Cardiac fibroblast (primary cell): ENCODE results near the gene MEGF8.

ENCODE experiments used
- DNase-seq, 2 donors: peaks; one replicate each; pipeline versions ENCODE4 v3.0.0 to v3.0.0-alpha.2; 2010; ENCODE audit warnings: low read depth in 2 of 2
- H3K4me3 ChIP-seq, 2 donors: replicated peaks in 1 of 2; 1 replicate in 1 of 2; 2 replicates in 1 of 2; pipeline ENCODE4 v1.5.1; 2011; ENCODE audit warnings: low read depth in 2 of 2, low read length in 2 of 2, mild to moderate bottlenecking in 2 of 2, moderate library complexity in 1 of 2
- CTCF ChIP-seq: IDR thresholded peaks from one replicate; pipeline ENCODE4 v1.5.1; 2011; ENCODE audit warnings: low read depth, mild to moderate bottlenecking, low read length, inconsistent platforms

MEGF8 gene, protein sequence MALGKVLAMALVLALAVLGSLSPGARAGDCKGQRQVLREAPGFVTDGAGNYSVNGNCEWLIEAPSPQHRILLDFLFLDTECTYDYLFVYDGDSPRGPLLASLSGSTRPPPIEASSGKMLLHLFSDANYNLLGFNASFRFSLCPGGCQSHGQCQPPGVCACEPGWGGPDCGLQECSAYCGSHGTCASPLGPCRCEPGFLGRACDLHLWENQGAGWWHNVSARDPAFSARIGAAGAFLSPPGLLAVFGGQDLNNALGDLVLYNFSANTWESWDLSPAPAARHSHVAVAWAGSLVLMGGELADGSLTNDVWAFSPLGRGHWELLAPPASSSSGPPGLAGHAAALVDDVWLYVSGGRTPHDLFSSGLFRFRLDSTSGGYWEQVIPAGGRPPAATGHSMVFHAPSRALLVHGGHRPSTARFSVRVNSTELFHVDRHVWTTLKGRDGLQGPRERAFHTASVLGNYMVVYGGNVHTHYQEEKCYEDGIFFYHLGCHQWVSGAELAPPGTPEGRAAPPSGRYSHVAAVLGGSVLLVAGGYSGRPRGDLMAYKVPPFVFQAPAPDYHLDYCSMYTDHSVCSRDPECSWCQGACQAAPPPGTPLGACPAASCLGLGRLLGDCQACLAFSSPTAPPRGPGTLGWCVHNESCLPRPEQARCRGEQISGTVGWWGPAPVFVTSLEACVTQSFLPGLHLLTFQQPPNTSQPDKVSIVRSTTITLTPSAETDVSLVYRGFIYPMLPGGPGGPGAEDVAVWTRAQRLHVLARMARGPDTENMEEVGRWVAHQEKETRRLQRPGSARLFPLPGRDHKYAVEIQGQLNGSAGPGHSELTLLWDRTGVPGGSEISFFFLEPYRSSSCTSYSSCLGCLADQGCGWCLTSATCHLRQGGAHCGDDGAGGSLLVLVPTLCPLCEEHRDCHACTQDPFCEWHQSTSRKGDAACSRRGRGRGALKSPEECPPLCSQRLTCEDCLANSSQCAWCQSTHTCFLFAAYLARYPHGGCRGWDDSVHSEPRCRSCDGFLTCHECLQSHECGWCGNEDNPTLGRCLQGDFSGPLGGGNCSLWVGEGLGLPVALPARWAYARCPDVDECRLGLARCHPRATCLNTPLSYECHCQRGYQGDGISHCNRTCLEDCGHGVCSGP (N-terminal part only)

DNA sequence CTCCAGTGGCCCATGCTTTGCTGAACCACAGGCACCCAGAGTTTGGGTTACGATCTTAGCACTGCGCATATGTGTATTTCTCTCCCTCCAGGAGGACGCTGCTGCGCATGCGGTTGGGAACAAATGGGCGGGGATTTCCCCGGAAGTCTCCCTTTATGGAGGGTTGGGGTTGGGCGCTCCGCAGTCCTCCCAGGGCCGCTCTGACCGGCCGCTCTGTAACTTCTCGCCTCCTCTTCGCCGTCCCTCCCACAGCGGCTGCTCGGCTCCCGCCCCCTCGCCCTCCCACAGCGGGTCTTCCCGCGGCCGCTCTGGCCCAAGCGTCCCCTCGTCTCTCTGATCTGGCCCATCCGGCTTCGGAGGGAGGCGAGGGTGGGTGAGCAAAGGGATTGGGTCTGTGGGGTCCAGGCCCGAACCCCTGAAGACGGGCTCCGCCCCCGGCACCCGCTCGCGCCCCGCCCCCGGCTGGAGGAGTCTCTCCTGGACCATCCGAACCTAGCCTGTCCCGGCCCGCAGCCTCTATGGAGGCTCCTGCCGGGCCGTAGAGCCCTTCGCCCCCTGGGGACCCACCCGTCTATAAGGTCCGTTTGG lies at the start of gene MEGF8:
MEGF8 (plus strand) TSS at position 328 of the 588 bp plus-strand sequence. CDS start 609 bp downstream, outside the sequence.
- peak; percentile 91 for TF ChIP-seq CTCF
- peak within 1 kb of the TSS; percentile 77 to 83 for H3K4me3 ChIP-seq
- peak; percentile 99 for DNase-seq

DNA sequence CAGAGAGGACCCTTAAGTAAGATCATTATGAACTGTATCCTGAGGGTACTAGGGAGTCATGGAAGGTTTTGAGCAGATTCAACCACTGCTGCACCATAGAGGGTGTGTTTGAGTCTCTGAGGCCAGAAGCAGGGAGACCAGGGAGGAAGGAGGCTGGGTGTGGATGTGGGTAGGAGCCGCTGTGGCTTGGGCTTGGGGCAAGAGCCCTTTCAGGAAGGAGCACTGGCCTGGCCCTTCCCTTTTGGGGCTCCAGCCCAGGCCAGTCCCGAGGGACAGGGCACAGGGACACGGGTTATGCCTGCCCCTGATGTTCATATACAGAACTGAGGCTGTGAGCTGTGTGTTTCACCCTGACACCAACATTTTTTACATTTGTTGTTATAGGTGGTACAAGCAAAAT lies 49.2 kb upstream of the MEGF8 start:
- no peak for TF ChIP-seq CTCF
- no peak overlapping the region for H3K4me3 ChIP-seq
- no peak for DNase-seq

- H3K4me3 ChIP-seq = no peak overlapping the region
- DNase-seq = no peak
- TF ChIP-seq CTCF = no peak
Observed at GRCh38 chr19:42276821-42277220, 48.6 kb upstream of the MEGF8 start.

DNA sequence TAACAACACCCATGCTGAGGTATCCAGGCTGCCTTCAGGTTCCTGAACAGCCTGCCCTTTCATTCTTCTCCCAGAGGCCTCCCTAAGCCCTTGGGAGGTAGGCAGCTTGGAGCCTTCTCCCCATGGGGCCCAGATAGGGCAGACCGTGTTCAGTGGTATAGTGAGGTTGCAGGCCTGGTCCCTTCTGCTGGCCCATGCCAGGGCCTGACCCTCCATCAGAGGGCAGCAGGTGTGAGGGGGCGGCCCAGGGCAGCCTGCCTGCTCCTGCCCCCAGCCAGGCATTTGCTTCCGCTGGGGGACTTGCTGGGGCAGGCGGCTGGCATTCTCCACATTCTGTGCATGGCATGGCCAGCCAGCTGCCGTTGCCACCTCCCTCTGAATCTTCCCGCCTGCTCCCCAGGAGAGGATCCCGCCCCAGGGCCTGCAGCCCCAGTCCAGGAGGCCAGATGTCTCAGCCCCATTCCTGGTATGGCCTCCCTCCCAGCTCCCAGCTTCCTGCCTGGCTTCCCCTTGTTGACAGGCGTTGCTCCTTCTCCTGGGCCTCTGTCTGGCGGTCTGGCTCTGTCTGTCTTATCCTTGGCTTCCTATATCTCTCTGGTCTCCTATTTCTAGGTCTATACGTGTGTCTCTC lies 47.5 kb upstream of the MEGF8 start:
- TF ChIP-seq CTCF = no peak
- peak in 1 of 2 donors; percentile 74 for DNase-seq
- no peak overlapping the region for H3K4me3 ChIP-seq

DNA sequence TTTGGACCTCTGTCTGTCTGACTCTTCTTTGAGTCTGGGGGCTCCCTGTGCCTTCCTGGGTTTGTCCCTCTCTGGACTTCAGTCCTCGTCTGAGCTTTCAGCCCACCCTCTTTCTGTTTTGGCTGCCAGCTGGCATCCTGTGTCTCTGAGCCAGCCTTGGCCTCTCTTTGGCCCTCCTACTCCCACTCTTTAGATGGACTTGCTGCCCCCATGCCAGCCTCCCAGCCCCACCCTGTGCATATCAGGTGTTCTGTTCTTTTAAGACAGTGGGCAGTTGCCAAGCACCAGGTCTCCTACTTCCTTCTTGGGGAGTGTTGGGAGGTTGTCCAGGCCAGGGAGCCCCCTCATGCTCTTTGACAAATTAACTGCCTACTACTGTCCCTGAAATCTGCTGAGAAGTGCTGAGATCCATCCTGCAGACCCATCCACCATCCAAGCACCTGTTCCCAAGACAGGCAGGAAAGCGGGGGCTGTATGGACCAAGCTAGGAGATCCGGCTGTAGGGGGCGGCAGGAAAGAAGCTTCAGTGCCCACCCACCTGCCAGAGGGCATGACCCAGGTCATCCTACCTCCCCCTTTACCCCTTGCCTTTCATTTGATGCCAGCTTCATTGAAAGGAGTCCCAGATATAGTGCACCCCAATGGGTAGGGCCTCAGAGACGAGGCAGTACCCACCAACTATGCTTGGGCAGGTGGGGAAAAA lies 46.8 kb upstream of the MEGF8 start:
- no peak overlapping the region for H3K4me3 ChIP-seq
- DNase-seq = no peak
- no peak for TF ChIP-seq CTCF
